ENCODE measurements around the gene DNASE2.

Gene DNASE2

GRCh38 chr19:12842511-12842910 is 38.7 kb downstream of the DNASE2 start:
- ChIA-PET CTCF (interaction anchor here (1.0 to 1.7 kb wide), 2 partner anchors 77 to 82 kb away, joined by 4 read pairs; no protein-coding TSS in a partner anchor), POLR2A (no interaction called here)
- TF ChIP-seq CTCF (IDR thresholded peaks at IDR 0.05; ENCODE audit: insufficient read depth, low read length, missing control alignments): no peak
- H3K4me3 ChIP-seq (ENCODE audit: low read depth, low read length): no peak overlapping the region
- DNase-seq (ENCODE audit: low read depth, low spot score): no peak

DNA sequence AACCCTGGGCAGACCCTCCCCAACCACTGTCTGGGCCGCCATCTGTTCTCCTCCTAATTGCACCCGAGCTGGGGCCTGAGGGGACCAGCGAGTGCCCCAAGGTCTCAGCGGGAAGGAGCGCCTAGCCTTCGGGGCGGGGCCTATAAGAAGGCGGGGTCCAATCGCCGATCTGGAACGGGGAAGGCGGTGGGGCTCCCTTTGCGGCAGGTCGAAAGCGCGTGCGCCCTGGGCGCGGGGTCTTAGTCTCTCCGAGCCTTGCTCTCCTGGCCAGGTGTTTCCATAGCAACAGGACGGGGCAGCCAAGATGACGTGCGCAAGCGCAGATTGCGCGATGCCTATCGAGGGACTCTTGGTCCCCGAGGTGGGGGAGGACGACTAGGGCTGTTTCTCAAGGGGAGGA is 40.2 kb downstream of the DNASE2 start:
- ChIA-PET CTCF (interaction anchor here (1.0 to 1.7 kb wide), 2 partner anchors 75 to 81 kb away, joined by 3 to 4 read pairs; no protein-coding TSS in a partner anchor), POLR2A (no interaction called here)
- TF ChIP-seq CTCF (IDR thresholded peaks at IDR 0.05; ENCODE audit: insufficient read depth, low read length, missing control alignments): no peak
- DNase-seq (ENCODE audit: low read depth, low spot score): no peak
- H3K4me3 ChIP-seq (ENCODE audit: low read depth, low read length): peak overlapping the region; percentile 42

GRCh38 chr19:12840091-12841079 is 40.9 kb downstream of the DNASE2 start:
- no peak for TF ChIP-seq CTCF (IDR thresholded peaks at IDR 0.05; ENCODE audit: insufficient read depth, low read length, missing control alignments)
- peak overlapping the region; percentile 42 for H3K4me3 ChIP-seq (ENCODE audit: low read depth, low read length)
- POLR2A ChIA-PET: no interaction called here
- DNase-seq (ENCODE audit: low read depth, low spot score): no peak
- CTCF ChIA-PET: interaction anchor here (1.7 kb wide), 1 partner anchor 80 kb away, joined by 4 read pairs; no protein-coding TSS in a partner anchor

- TF ChIP-seq CTCF (IDR thresholded peaks at IDR 0.05; ENCODE audit: insufficient read depth, low read length, missing control alignments): no peak
- H3K4me3 ChIP-seq (ENCODE audit: low read depth, low read length): no peak overlapping the region
- CTCF ChIA-PET: no interaction called here
- no peak for DNase-seq (ENCODE audit: low read depth, low spot score)
- POLR2A ChIA-PET: no interaction called here
These were observed 42.1 kb downstream of the DNASE2 start for GRCh38 chr19:12838886-12839756.

GRCh38 chr19:12838182-12838885 is 42.9 kb downstream of the DNASE2 start, which contains the start of gene MAST1:
TSS of gene MAST1 (plus strand) at chr19:12838515. CDS start at chr19:12838573, 58 bp downstream.
- ChIA-PET CTCF (interaction anchor here (1.8 kb wide), 1 partner anchor 72 kb away, joined by 7 read pairs; no protein-coding TSS in a partner anchor), POLR2A (no interaction called here)
- TF ChIP-seq CTCF (IDR thresholded peaks at IDR 0.05; ENCODE audit: insufficient read depth, low read length, missing control alignments): peak; percentile 38
- DNase-seq (ENCODE audit: low read depth, low spot score): no peak
- no peak within 1 kb of the TSS for H3K4me3 ChIP-seq (ENCODE audit: low read depth, low read length)
